Measurements from ENCODE around the gene FURIN.

FURIN gene

GRCh38 chr15:90863987-90864386 lies 4.4 kb upstream of the FURIN start:
- no peak for DNase-seq (ENCODE audit: low read depth)
- TF ChIP-seq CTCF (IDR thresholded peaks at IDR 0.05; ENCODE audit: control insufficient read depth, insufficient read depth, low read depth, low read length, missing control alignments): no peak
- H3K4me3 ChIP-seq (ENCODE audit: control insufficient read depth, low read depth, low read length): no peak overlapping the region

- H3K4me3 ChIP-seq (ENCODE audit: control insufficient read depth, low read depth, low read length): no peak overlapping the region
- no peak for TF ChIP-seq CTCF (IDR thresholded peaks at IDR 0.05; ENCODE audit: control insufficient read depth, insufficient read depth, low read depth, low read length, missing control alignments)
- DNase-seq (ENCODE audit: low read depth): no peak
Measured at GRCh38 chr15:90864507-90864906, 3.9 kb upstream of the FURIN start.

- DNase-seq (ENCODE audit: low read depth): no peak
- no peak overlapping the region for H3K4me3 ChIP-seq (ENCODE audit: control insufficient read depth, low read depth, low read length)
- TF ChIP-seq CTCF (IDR thresholded peaks at IDR 0.05; ENCODE audit: control insufficient read depth, insufficient read depth, low read depth, low read length, missing control alignments): no peak
Measured at GRCh38 chr15:90865702-90866101, 2.7 kb upstream of the FURIN start.

- DNase-seq (ENCODE audit: low read depth): no peak
- no peak overlapping the region for H3K4me3 ChIP-seq (ENCODE audit: control insufficient read depth, low read depth, low read length)
- no peak for TF ChIP-seq CTCF (IDR thresholded peaks at IDR 0.05; ENCODE audit: control insufficient read depth, insufficient read depth, low read depth, low read length, missing control alignments)
Measured at GRCh38 chr15:90866161-90866715, 2.1 kb upstream of the FURIN start.

GRCh38 chr15:90866800-90867199 lies 1.6 kb upstream of the FURIN start:
- no peak for TF ChIP-seq CTCF (IDR thresholded peaks at IDR 0.05; ENCODE audit: control insufficient read depth, insufficient read depth, low read depth, low read length, missing control alignments)
- no peak overlapping the region for H3K4me3 ChIP-seq (ENCODE audit: control insufficient read depth, low read depth, low read length)
- DNase-seq (ENCODE audit: low read depth): no peak

- no peak overlapping the region for H3K4me3 ChIP-seq (ENCODE audit: control insufficient read depth, low read depth, low read length)
- DNase-seq (ENCODE audit: low read depth): no peak
- TF ChIP-seq CTCF (IDR thresholded peaks at IDR 0.05; ENCODE audit: control insufficient read depth, insufficient read depth, low read depth, low read length, missing control alignments): no peak
Measured at GRCh38 chr15:90869140-90869541, 753 bp downstream of the FURIN start.

Measured in AG09309 (cell line).